T-cell (primary cell): ENCODE data around the gene NFX1. TPM values are rescaled to one million over a fixed set of nuclear protein-coding genes. Genes with fewer than 3 reads are reported as not detected.

Experiments used
- ATAC-seq, 4 experiments: fragments of 200-7000 bp in 3 of 4; fragments of 150-1000 bp in 1 of 4; cut with Tn5 transposase; replicated peaks in 1 of 4; 1 replicate in 3 of 4; 2 replicates in 1 of 4; pipeline ENCODE4 v1.10.0; 2021; ENCODE audit warnings: moderate library complexity in 3 of 4, mild to moderate bottlenecking in 2 of 4, moderate number of reproducible peaks in 1 of 4
- CTCF ChIA-PET, 2 donors: fragments of 300-600 bp; sonication (Branson Sonifier 250); formaldehyde crosslinking; loops; one replicate each; lab custom pipeline; 2022; ENCODE audit warnings: antibody characterized with exemption in 2 of 2; lab: Charles Lee
- POLR2A ChIA-PET, 2 donors: fragments of 300-600 bp; sonication (Branson Sonifier 250); formaldehyde crosslinking; loops; one replicate each; lab custom pipeline; 2022; ENCODE audit warnings: antibody characterized with exemption in 2 of 2; lab: Charles Lee
- DNase-seq, 35 experiments: peaks; one replicate each; pipeline versions ENCODE4 v3.0.0 to v3.0.0-alpha.2; 2013 to 2023
- H3K27ac ChIP-seq: one replicate; pipeline ENCODE4 v1.5.1; 2013; ENCODE audit warnings: low read length
- H3K27me3 ChIP-seq, 2 experiments: replicated peaks in 1 of 2; 1 replicate in 1 of 2; 2 replicates in 1 of 2; pipeline versions ENCODE4 v1.6.1 to v1.7.0; 2013; ENCODE audit warnings: low read length in 1 of 2, mixed read lengths in 1 of 2; ENCODE audit not compliant: control insufficient read depth in 2 of 2, insufficient read depth in 2 of 2; ENCODE audit errors: extremely low read depth in 1 of 2
- H3K36me3 ChIP-seq, 2 donors: 1 replicate in 1 of 2; 2 replicates in 1 of 2; pipeline versions ENCODE4 v1.6.1 to v1.7.0; 2013; ENCODE audit warnings: low read length in 1 of 2; ENCODE audit not compliant: control insufficient read depth in 2 of 2, insufficient read depth in 1 of 2; ENCODE audit errors: extremely low read depth in 1 of 2
- H3K4me1 ChIP-seq, 2 experiments: 1 replicate in 1 of 2; 2 replicates in 1 of 2; pipeline versions ENCODE4 v1.6.1 to v1.7.0; 2013; ENCODE audit warnings: low read length in 2 of 2, mixed read lengths in 1 of 2; ENCODE audit not compliant: insufficient read depth in 2 of 2, control insufficient read depth in 1 of 2; ENCODE audit errors: extremely low read depth in 1 of 2
- H3K4me3 ChIP-seq, 2 donors: 1 replicate in 1 of 2; 2 replicates in 1 of 2; pipeline versions ENCODE4 v1.5.1 to v1.7.0; 2013; ENCODE audit warnings: mild to moderate bottlenecking in 2 of 2, low read length in 1 of 2, moderate library complexity in 1 of 2; ENCODE audit not compliant: control insufficient read depth in 1 of 2; ENCODE audit errors: extremely low read depth in 1 of 2
- H3K9me3 ChIP-seq: 2 replicates; pipeline ENCODE4 v1.7.0; 2013
- H3K27ac Mint-ChIP-seq, 2 donors: one replicate each; pipeline ENCODE4 v1.8.0; 2020 to 2021; ENCODE audit warnings: mild to moderate bottlenecking in 2 of 2, mixed read lengths in 2 of 2
- H3K27me3 Mint-ChIP-seq, 2 donors: one replicate each; pipeline ENCODE4 v1.8.0; 2021 to 2022; ENCODE audit warnings: mixed read lengths in 2 of 2
- H3K36me3 Mint-ChIP-seq: one replicate; pipeline ENCODE4 v1.8.0; 2021; ENCODE audit warnings: mixed read lengths
- H3K4me1 Mint-ChIP-seq, 3 donors: one replicate each; pipeline ENCODE4 v1.8.0; 2020 to 2022; ENCODE audit warnings: mixed read lengths in 3 of 3, mild to moderate bottlenecking in 1 of 3
- H3K4me3 Mint-ChIP-seq, 3 donors: one replicate each; pipeline ENCODE4 v1.8.0; 2020 to 2022; ENCODE audit warnings: mild to moderate bottlenecking in 3 of 3, mixed read lengths in 3 of 3, moderate library complexity in 3 of 3
- H3K9me3 Mint-ChIP-seq, 3 donors: one replicate each; pipeline ENCODE4 v1.8.0; 2020 to 2022; ENCODE audit warnings: mixed read lengths in 3 of 3
- WGBS: methylation state at CpG from one replicate; pipeline ENCODE4 v1.1.5; 2013; ENCODE audit warnings: missing lambda C conversion rate; ENCODE audit not compliant: insufficient coverage; 5-methylcytosine and 5-hydroxymethylcytosine counted together
- total RNA-seq, 35 experiments: library from RNA in 6 of 35; stranded (reverse) in 6 of 35; fragments of 120-200 nt in 1 of 35; gene quantifications; one replicate each; pipeline versions ENCODE4 v1.2.1 to v1.2.4 and lab custom pipeline; 2013 to 2026

The NFX1 gene
- total RNA-seq, 5 donors from 2014 or later (not counting 1 experiment from before 2014, with no cell fraction given), result 41.5 to 55.8 (median 48.5) TPM

GRCh38 chr9:33273266-33273971 lies 16.9 kb upstream of the NFX1 start:
- Mint-ChIP-seq H3K27ac (peak overlapping the region in 1 of 2 donors; percentile 50), H3K36me3 (peaks cover 65% of the 10 kb centered on the region), H3K9me3 (no peaks in the 10 kb centered on the region), H3K4me3 (no peak overlapping the region), H3K4me1 (peaks cover 8 to 16% (median 10%) of the 10 kb centered on the region in 3 donors), H3K27me3 (no peaks in the 10 kb centered on the region)
- ChIA-PET POLR2A (interaction anchor here in 1 of 2 donors (1.1 kb wide), 1 partner anchor 9 kb away, joined by 4 read pairs; no protein-coding TSS in a partner anchor), CTCF (interaction anchor here (0.8 to 1.2 kb wide), 3 partner anchors 12 to 13 kb away, joined by 3 to 4 read pairs (median 3); no protein-coding TSS in a partner anchor)
- H3K27me3 ChIP-seq, result no peaks in the 10 kb centered on the region
- no peaks in the 10 kb centered on the region for H3K9me3 ChIP-seq
- no peak overlapping the region for H3K4me3 ChIP-seq
- H3K27ac ChIP-seq, result no peak overlapping the region
- no peaks in the 10 kb centered on the region for H3K4me1 ChIP-seq
- no CpG with 5 or more reads among the region's 3 CpGs for WGBS
- ATAC-seq (no peak), DNase-seq (no peak)
- peaks cover 5 to 87% of the 10 kb centered on the region in 2 donors for H3K36me3 ChIP-seq

DNA sequence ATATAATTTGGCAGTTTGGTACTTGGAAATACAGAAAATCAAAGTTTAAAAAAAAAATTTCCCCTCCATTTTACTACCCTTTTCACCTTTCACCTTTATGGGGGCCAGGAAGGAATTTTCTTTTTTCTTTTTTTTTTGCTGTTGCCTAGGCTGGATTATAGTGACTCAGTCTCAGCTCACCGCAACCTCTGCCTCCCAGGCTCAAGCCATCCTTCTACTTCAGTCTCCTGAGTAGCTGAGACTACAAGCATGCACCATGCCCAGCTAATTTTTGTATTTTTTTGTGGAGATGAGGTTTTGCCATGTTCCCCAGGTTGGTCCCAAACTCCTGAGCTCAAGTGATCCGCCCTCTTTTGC lies 16.4 kb upstream of the NFX1 start:
- Mint-ChIP-seq H3K4me3 (no peak overlapping the region), H3K4me1 (peaks cover 6 to 14% (median 7%) of the 10 kb centered on the region in 3 donors), H3K27me3 (no peaks in the 10 kb centered on the region), H3K9me3 (no peaks in the 10 kb centered on the region), H3K27ac (peak overlapping the region in 1 of 2 donors; percentile 5), H3K36me3 (peaks cover 65% of the 10 kb centered on the region)
- ChIA-PET CTCF (interaction anchor here (0.6 to 0.8 kb wide), 2 partner anchors 12 to 25 kb away, joined by 3 read pairs; no protein-coding TSS in a partner anchor), POLR2A (interaction anchor here in 1 of 2 donors (1.1 kb wide), 1 partner anchor 9 kb away, joined by 4 read pairs; no protein-coding TSS in a partner anchor)
- Histone ChIP-seq H3K4me1 (no peaks in the 10 kb centered on the region), H3K4me3 (no peak overlapping the region), H3K9me3 (no peaks in the 10 kb centered on the region), H3K27ac (no peak overlapping the region), H3K27me3 (no peaks in the 10 kb centered on the region), H3K36me3 (peaks cover 5 to 86% of the 10 kb centered on the region in 2 donors)
- no CpG with 5 or more reads among the region's 2 CpGs for WGBS
- DNase-seq (no peak), ATAC-seq (no peak)

GRCh38 chr9:33277484-33277883 lies 12.8 kb upstream of the NFX1 start:
- H3K4me1 ChIP-seq, result no peaks in the 10 kb centered on the region
- no peak overlapping the region for H3K27ac ChIP-seq
- H3K27me3 ChIP-seq, result no peaks in the 10 kb centered on the region
- DNase-seq (no peak), ATAC-seq (no peak)
- WGBS, result 96% methylated on average over 4 of the region's 4 CpGs
- POLR2A ChIA-PET, result no interaction called here
- CTCF ChIA-PET, result no interaction called here
- no peaks in the 10 kb centered on the region for H3K9me3 ChIP-seq
- H3K4me3 Mint-ChIP-seq, result no peak overlapping the region
- H3K36me3 Mint-ChIP-seq, result peaks cover 59% of the 10 kb centered on the region
- peaks cover 3 to 10% (median 7%) of the 10 kb centered on the region in 3 donors for H3K4me1 Mint-ChIP-seq
- H3K27me3 Mint-ChIP-seq, result no peaks in the 10 kb centered on the region
- no peak overlapping the region for H3K4me3 ChIP-seq
- peak overlapping the region in 1 of 2 donors; percentile 25 for H3K27ac Mint-ChIP-seq
- H3K9me3 Mint-ChIP-seq, result no peaks in the 10 kb centered on the region
- peaks cover 6 to 78% of the 10 kb centered on the region in 2 donors for H3K36me3 ChIP-seq

DNA sequence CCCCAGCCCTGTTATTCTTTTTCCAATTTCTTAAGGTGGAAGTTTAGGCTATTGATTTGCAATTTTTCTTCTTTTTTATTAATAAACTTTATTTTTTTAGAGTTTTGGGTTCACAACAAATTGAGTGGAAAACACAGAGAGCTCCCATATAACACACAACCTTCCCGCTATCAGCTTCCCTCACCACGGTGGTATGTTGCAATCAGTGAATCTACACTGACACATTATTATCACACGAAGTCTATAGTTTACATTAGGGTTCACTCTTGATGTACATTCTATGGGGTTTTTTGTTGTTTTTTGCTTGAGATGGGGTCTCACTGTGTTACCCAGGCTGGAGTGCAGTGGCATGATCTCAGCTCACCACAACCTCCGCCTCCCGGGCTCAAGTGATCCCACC lies 4.8 kb upstream of the NFX1 start:
- Histone ChIP-seq H3K4me3 (no peak overlapping the region), H3K4me1 (peaks cover 5 to 24% of the 10 kb centered on the region in 2 experiments), H3K9me3 (no peaks in the 10 kb centered on the region), H3K27ac (no peak overlapping the region), H3K27me3 (no peaks in the 10 kb centered on the region), H3K36me3 (peaks cover 3 to 17% of the 10 kb centered on the region in 2 donors)
- Mint-ChIP-seq H3K36me3 (peaks cover 21% of the 10 kb centered on the region), H3K9me3 (no peaks in the 10 kb centered on the region), H3K27me3 (no peaks in the 10 kb centered on the region), H3K4me3 (no peak overlapping the region), H3K27ac (no peak overlapping the region), H3K4me1 (peaks cover 0 to 19% (median 17%) of the 10 kb centered on the region in 3 donors)
- WGBS, result no CpG with 5 or more reads among the region's 5 CpGs
- CTCF ChIA-PET, result interaction anchor here (0.6 to 1.2 kb wide), 3 partner anchors 11 to 32 kb away, joined by 4 to 7 read pairs (median 5); no protein-coding TSS in a partner anchor
- ATAC-seq, result no peak
- no peak for DNase-seq
- POLR2A ChIA-PET, result interaction anchor here (0.7 kb wide), 2 partner anchors 19 to 1663 kb away, joined by 3 to 4 read pairs; no protein-coding TSS in a partner anchor

DNA sequence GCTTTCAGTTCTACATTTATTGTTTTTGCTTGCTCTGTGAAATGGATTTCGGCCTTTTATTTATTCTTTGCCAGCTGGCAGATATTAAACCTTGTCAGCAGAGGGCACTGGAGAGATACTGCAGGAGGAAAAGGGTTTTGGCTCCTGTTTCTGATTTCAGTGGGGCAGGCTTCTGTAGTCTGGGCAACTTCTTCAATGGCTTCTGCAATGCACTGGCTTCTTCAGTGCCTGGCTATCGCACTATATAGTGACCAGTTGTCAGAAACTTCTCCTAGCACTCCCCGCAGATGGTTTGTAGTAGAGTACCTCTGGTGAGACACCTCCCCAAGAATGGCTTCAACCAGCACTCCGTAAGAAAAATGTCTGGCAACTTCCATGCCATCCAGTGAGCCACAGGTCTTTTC lies 3.2 kb upstream of the NFX1 start:
- H3K9me3 ChIP-seq, result no peaks in the 10 kb centered on the region
- H3K4me3 Mint-ChIP-seq, result no peak overlapping the region
- CTCF ChIA-PET, result interaction anchor here (0.6 to 1.6 kb wide), 8 partner anchors 10 to 745 kb away, joined by 3 to 5 read pairs (median 3); partner anchors contain the start of gene NOL6 (in 1 of the 2)
- POLR2A ChIA-PET, result no interaction called here
- H3K9me3 Mint-ChIP-seq, result no peaks in the 10 kb centered on the region
- DNase-seq, result peak in 30 of 35 experiments; percentile 17 to 80 (median 46)
- no peak for ATAC-seq
- H3K27me3 Mint-ChIP-seq, result no peaks in the 10 kb centered on the region
- H3K27ac Mint-ChIP-seq, result peak overlapping the region; percentile 76 to 78
- peaks cover 13 to 33% (median 29%) of the 10 kb centered on the region in 3 donors for H3K4me1 Mint-ChIP-seq
- H3K27ac ChIP-seq, result peak overlapping the region; percentile 43
- WGBS, result 70% methylated on average over 2 of the region's 4 CpGs
- H3K4me3 ChIP-seq, result no peak overlapping the region
- H3K4me1 ChIP-seq, result peaks cover 14 to 40% of the 10 kb centered on the region in 2 experiments
- no peaks in the 10 kb centered on the region for H3K27me3 ChIP-seq
- H3K36me3 Mint-ChIP-seq, result peaks cover 16% of the 10 kb centered on the region
- H3K36me3 ChIP-seq, result peaks cover 0 to 15% of the 10 kb centered on the region in 2 donors

GRCh38 chr9:33288235-33288634 lies 2.1 kb upstream of the NFX1 start:
- Mint-ChIP-seq H3K27me3 (no peaks in the 10 kb centered on the region), H3K27ac (peak overlapping the region; percentile 68 to 79), H3K4me3 (peak overlapping the region in 2 of 3 donors; percentile 45 to 48), H3K4me1 (peaks cover 24 to 45% (median 40%) of the 10 kb centered on the region in 3 donors), H3K9me3 (no peaks in the 10 kb centered on the region), H3K36me3 (peaks cover 19% of the 10 kb centered on the region)
- Histone ChIP-seq H3K36me3 (peaks cover 3 to 12% of the 10 kb centered on the region in 2 donors), H3K27ac (peak overlapping the region; percentile 100), H3K27me3 (no peaks in the 10 kb centered on the region), H3K4me1 (peaks cover 19 to 44% of the 10 kb centered on the region in 2 experiments), H3K4me3 (no peak overlapping the region), H3K9me3 (no peaks in the 10 kb centered on the region)
- DNase-seq (no peak), ATAC-seq (no peak)
- POLR2A ChIA-PET, result interaction anchor here in 1 of 2 donors (0.6 kb wide), 1 partner anchor 262 kb away, joined by 3 read pairs; no protein-coding TSS in a partner anchor
- no CpG with 5 or more reads among the region's 4 CpGs for WGBS
- CTCF ChIA-PET, result interaction anchor here in 1 of 2 donors (0.8 to 1.6 kb wide), 3 partner anchors 8 to 90 kb away, joined by 3 to 5 read pairs (median 3); no protein-coding TSS in a partner anchor
